ENCODE measurements around the gene RBMS2.

- TF ChIP-seq EZH2 (IDR thresholded peaks at IDR 0.05; ENCODE audit: insufficient read depth, poor library complexity, severe bottlenecking), result no peak
- TF ChIP-seq EZH2phosphoT487 (IDR thresholded peaks at IDR 0.05; ENCODE audit: insufficient read depth, low read depth), result no peak
These were observed 115.3 kb downstream of the RBMS2 start for GRCh38 chr12:56636675-56637540.

Measured in GM23248 (cell line).